Keratinocyte (primary cell): Measurements from ENCODE around the gene TMEM238. TPM values are rescaled to one million over a fixed set of nuclear protein-coding genes. Genes with fewer than 3 reads are reported as not detected.
"Not testable (repeated sequence)": the region's sequence is repeated elsewhere in the genome, so short reads cannot be mapped to it uniquely, and the experiment has no call there.

Source experiments
- DNase-seq: peaks from one replicate; pipeline ENCODE4 v3.0.0-alpha.2; 2011; ENCODE audit warnings: low read depth, missing footprints, low spot score
- FAIRE-seq: peaks from 2 replicates; lab custom pipeline; 2011; peaks lifted over from hg19 to GRCh38; lab: Jason Lieb, UNC
- H2AFZ ChIP-seq: 2 replicates; pipeline ENCODE4 v1.6.0; 2012; ENCODE audit warnings: low read length, control low read depth, inconsistent platforms; ENCODE audit not compliant: control insufficient read depth
- H3K27ac ChIP-seq: 2 replicates; pipeline ENCODE4 v1.5.1; 2011; ENCODE audit warnings: low read length; ENCODE audit not compliant: control insufficient read depth, insufficient read depth
- H3K27me3 ChIP-seq: 3 replicates; pipeline ENCODE4 v1.6.0; 2011; ENCODE audit warnings: low read length; ENCODE audit not compliant: control insufficient read depth, insufficient read depth; ENCODE audit errors: extremely low read depth
- H3K36me3 ChIP-seq, 2 experiments: 2 replicates in 1 of 2; 3 replicates in 1 of 2; pipeline ENCODE4 v1.5.1; 2011; ENCODE audit warnings: low read length in 2 of 2, mild to moderate bottlenecking in 1 of 2; ENCODE audit not compliant: control insufficient read depth in 2 of 2, insufficient read depth in 2 of 2; ENCODE audit errors: extremely low read depth in 1 of 2
- H3K4me1 ChIP-seq: 3 replicates; pipeline ENCODE4 v1.5.1; 2011; ENCODE audit warnings: low read length; ENCODE audit not compliant: control insufficient read depth, insufficient read depth; ENCODE audit errors: extremely low read depth
- H3K4me2 ChIP-seq: 3 replicates; pipeline ENCODE4 v1.6.0; 2011; ENCODE audit warnings: low read depth, low read length; ENCODE audit not compliant: control insufficient read depth, insufficient read depth; ENCODE audit errors: extremely low read depth
- H3K4me3 ChIP-seq, 3 experiments: fragments of 200-600 bp in 1 of 3; sonication (generic) in 1 of 3; 2 replicates in 2 of 3; 3 replicates in 1 of 3; pipeline ENCODE4 v1.5.1; 2011 to 2016; ENCODE audit warnings: low read length in 3 of 3, mild to moderate bottlenecking in 3 of 3, control low read depth in 2 of 3, inconsistent platforms in 1 of 3, low read depth in 1 of 3, mixed read lengths in 1 of 3, mixed run types in 1 of 3, moderate library complexity in 1 of 3; ENCODE audit not compliant: control insufficient read depth in 2 of 3, insufficient read depth in 2 of 3; ENCODE audit errors: extremely low read depth in 1 of 3
- H3K79me2 ChIP-seq: 2 replicates; pipeline ENCODE4 v1.6.0; 2012; ENCODE audit warnings: low read length; ENCODE audit not compliant: control insufficient read depth, insufficient read depth
- H3K9ac ChIP-seq: 3 replicates; pipeline ENCODE4 v1.6.0; 2011; ENCODE audit warnings: low read length; ENCODE audit not compliant: control insufficient read depth, insufficient read depth; ENCODE audit errors: extremely low read depth
- H3K9me1 ChIP-seq: 3 replicates; pipeline ENCODE4 v1.6.0; 2011; ENCODE audit warnings: low read length; ENCODE audit not compliant: control insufficient read depth, insufficient read depth; ENCODE audit errors: extremely low read depth
- H3K9me3 ChIP-seq: 2 replicates; pipeline ENCODE4 v1.5.1; 2012; ENCODE audit warnings: low read depth, low read length; ENCODE audit not compliant: control insufficient read depth
- H4K20me1 ChIP-seq: 3 replicates; pipeline ENCODE4 v1.6.0; 2011; ENCODE audit warnings: low read length; ENCODE audit not compliant: control insufficient read depth, insufficient read depth; ENCODE audit errors: extremely low read depth
- EZH2 ChIP-seq: IDR thresholded peaks from one replicate; pipeline ENCODE4 v1.6.1; 2012; ENCODE audit warnings: inconsistent platforms, mild to moderate bottlenecking, low read length, moderate library complexity
- dilution Hi-C: fragments of 300-500 bp; cut with MboI; formaldehyde crosslinking; loops from one replicate; pipeline ENCODE4 v1.7.0; 2020; ENCODE audit warnings: low sequenced_read_pairs; ENCODE audit not compliant: extremely low pct_ligation_motif_present
- polyA plus RNA-seq, 5 experiments: library from polyadenylated mRNA; depleted of rRNA in 3 of 5; stranded (reverse) in 3 of 5; stranded (forward) in 1 of 5; unstranded in 1 of 5; fragments of >200 nt; gene quantifications; 1 replicate in 1 of 5; 2 replicates in 3 of 5; 3 replicates in 1 of 5; pipeline versions ENCODE4 v1.2.1 to v1.2.3, GENCODE V29; 2011 to 2012; ENCODE audit warnings: missing spikeins in 2 of 5, low read depth in 1 of 5, low replicate concordance in 1 of 5
- TF ChIP-seq, protein P1 (sequence below), 3 experiments: IDR thresholded peaks in 1 of 3; conservative IDR thresholded peaks in 1 of 3; optimal IDR thresholded peaks in 1 of 3; 2 replicates in 2 of 3; 3 replicates in 1 of 3; pipeline versions ENCODE3 to v1.5.1; 2011; ENCODE audit warnings: low read length in 3 of 3, mild to moderate bottlenecking in 3 of 3, moderate library complexity in 2 of 3, control low read depth in 1 of 3, inconsistent platforms in 1 of 3; ENCODE audit not compliant: insufficient read depth in 2 of 3; ENCODE audit errors: extremely low read depth in 1 of 3

TMEM238 gene
- polyA plus RNA-seq, 1 donor (not counting 4 experiments of a cell fraction or from before 2014, with no cell fraction given): 0.24 TPM

DNA sequence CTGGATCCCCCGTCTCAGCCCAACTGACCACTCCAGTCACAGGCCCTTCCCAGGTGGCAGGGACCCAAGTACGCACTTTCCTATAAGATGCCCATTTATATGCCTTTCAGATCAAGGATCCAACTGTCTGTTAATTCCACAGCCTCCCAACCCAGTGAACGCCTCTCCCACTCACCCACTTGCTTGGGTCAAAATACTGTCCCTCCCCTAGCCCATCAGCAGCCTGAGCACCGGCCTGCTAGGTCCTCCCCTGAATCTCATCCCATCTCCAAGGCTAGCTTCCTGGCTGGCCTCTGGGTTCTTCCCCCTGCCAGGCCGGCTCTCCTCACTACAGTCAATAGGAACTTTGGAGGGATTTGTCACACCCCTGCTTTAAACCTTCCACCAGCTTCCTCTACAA, 21.5 kb upstream of the TMEM238 start:
- H3K4me1 ChIP-seq: peaks cover 23% of the 10 kb centered on the region
- H3K4me3 ChIP-seq: peak overlapping the region in 2 of 3 experiments; percentile 76 to 85
- no peak for DNase-seq
- H3K27ac ChIP-seq: no peak overlapping the region
- dilution Hi-C loops: no loop called here
- peaks cover 24 to 38% of the 10 kb centered on the region in 2 experiments for H3K36me3 ChIP-seq
- peaks cover 14% of the 10 kb centered on the region for H4K20me1 ChIP-seq
- peak overlapping the region; percentile 94 for H3K4me2 ChIP-seq
- no peak overlapping the region for H2AFZ ChIP-seq
- no peaks in the 10 kb centered on the region for H3K9me3 ChIP-seq
- no peaks in the 10 kb centered on the region for H3K27me3 ChIP-seq
- no peak for FAIRE-seq
- H3K9me1 ChIP-seq: no peaks in the 10 kb centered on the region
- no peak overlapping the region for H3K9ac ChIP-seq
- TF ChIP-seq EZH2: no peak
- TF ChIP-seq, protein P1, sequence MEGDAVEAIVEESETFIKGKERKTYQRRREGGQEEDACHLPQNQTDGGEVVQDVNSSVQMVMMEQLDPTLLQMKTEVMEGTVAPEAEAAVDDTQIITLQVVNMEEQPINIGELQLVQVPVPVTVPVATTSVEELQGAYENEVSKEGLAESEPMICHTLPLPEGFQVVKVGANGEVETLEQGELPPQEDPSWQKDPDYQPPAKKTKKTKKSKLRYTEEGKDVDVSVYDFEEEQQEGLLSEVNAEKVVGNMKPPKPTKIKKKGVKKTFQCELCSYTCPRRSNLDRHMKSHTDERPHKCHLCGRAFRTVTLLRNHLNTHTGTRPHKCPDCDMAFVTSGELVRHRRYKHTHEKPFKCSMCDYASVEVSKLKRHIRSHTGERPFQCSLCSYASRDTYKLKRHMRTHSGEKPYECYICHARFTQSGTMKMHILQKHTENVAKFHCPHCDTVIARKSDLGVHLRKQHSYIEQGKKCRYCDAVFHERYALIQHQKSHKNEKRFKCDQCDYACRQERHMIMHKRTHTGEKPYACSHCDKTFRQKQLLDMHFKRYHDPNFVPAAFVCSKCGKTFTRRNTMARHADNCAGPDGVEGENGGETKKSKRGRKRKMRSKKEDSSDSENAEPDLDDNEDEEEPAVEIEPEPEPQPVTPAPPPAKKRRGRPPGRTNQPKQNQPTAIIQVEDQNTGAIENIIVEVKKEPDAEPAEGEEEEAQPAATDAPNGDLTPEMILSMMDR (optimal IDR thresholded peaks at IDR 0.05 in 1 of 3, IDR thresholded peaks at IDR 0.05 in 1 of 3, conservative IDR thresholded peaks at IDR 0.05 in 1 of 3; ENCODE audit: extremely low read depth in 1 of 3, insufficient read depth in 2 of 3, low read length in 3 of 3): no peak
- H3K79me2 ChIP-seq: peaks cover 45% of the 10 kb centered on the region

DNA sequence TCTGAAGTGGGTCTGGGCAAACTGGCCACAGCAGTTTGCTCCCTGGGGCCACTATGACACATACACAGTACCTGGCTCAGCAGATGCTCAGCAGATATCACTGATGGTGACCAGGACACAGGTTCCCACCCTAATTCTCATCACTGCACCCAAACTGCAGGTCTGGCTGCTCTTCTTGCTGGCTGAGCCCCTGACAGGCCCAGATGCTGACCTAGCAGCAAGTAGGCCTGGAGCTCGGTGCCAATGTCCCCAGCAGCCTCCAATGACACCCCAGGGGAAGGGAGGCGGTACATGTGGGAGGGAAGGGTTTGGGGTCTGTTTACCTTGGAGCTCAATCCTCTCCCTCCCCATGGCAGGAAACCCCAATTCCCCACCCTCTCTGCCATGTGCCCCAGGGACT, 18.4 kb upstream of the TMEM238 start:
- Histone ChIP-seq H3K36me3 (peaks cover 27 to 41% of the 10 kb centered on the region in 2 experiments), H3K9ac (no peak overlapping the region)

DNA sequence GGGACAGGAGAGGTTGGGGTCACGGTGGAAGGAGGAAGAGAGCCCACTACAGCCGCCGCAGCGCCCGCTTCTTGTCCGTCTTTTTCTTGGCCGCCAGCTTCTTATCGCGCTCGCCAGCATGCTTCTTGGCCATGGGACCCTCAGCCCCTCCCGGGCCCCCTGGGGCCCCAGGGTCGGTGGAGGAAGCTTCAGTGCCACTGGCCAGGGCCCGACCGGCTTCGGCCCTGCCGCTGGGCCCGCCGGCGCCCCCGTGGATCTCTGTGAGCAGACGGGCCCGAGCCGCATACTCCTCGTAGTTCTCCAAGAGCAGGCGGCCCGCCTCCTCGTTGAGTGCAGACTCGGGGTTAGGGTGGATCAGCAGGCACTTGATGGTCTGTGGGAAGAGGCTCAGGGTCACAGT, 17.3 kb upstream of the TMEM238 start:
- Histone ChIP-seq H3K79me2 (peaks cover 35% of the 10 kb centered on the region), H3K36me3 (peaks cover 27 to 37% of the 10 kb centered on the region in 2 experiments), H4K20me1 (peaks cover 11% of the 10 kb centered on the region), H3K4me1 (peaks cover 14% of the 10 kb centered on the region)
- H3K27me3 ChIP-seq, H3K4me3 ChIP-seq, H3K9me3 ChIP-seq, dilution Hi-C loops, H3K9me1 ChIP-seq, DNase-seq, FAIRE-seq, H3K27ac ChIP-seq, H2AFZ ChIP-seq, H3K9ac ChIP-seq, H3K4me2 ChIP-seq: not testable (repeated sequence)

More for the DNA sequence above, 18.4 kb upstream of the TMEM238 start:
- dilution Hi-C loops: no loop called here
- Histone ChIP-seq H3K79me2 (peaks cover 45% of the 10 kb centered on the region), H3K4me2 (no peak overlapping the region), H3K4me1 (peaks cover 19% of the 10 kb centered on the region), H3K4me3 (no peak overlapping the region), H2AFZ (no peak overlapping the region), H3K27ac (no peak overlapping the region), H3K9me3 (no peaks in the 10 kb centered on the region), H4K20me1 (peaks cover 14% of the 10 kb centered on the region), H3K27me3 (no peaks in the 10 kb centered on the region), H3K9me1 (no peaks in the 10 kb centered on the region)
- no peak for TF ChIP-seq EZH2
- TF ChIP-seq, protein P1 (optimal IDR thresholded peaks at IDR 0.05 in 1 of 3, IDR thresholded peaks at IDR 0.05 in 1 of 3, conservative IDR thresholded peaks at IDR 0.05 in 1 of 3; ENCODE audit: extremely low read depth in 1 of 3, insufficient read depth in 2 of 3, low read length in 3 of 3): no peak
- FAIRE-seq (no peak), DNase-seq (no peak)
